ENCODE measurements around the gene RUNX1. TPM values are rescaled to one million over a fixed set of nuclear protein-coding genes. Genes with fewer than 3 reads are reported as not detected.

RUNX1 gene
- total RNA-seq, 1 experiment from 2014 or later = 95.4 TPM

GRCh38 chr21:35093514-35093913 is 44.4 kb upstream of the RUNX1 start:
- intact Hi-C loops (cut with micrococcal nuclease; ENCODE audit: unreplicated experiment) = no loop called here
- no peak for DNase-seq
- BruUV-seq (replicated peaks) = no TSS peak
- Mint-ChIP-seq H3K27me3 (ENCODE audit: unreplicated experiment) (no peaks in the 10 kb centered on the region), H3K4me1 (ENCODE audit: low read depth, unreplicated experiment) (peaks cover 1% of the 10 kb centered on the region), H3K36me3 (ENCODE audit: insufficient read depth, unreplicated experiment) (no peaks in the 10 kb centered on the region), H3K4me3 (ENCODE audit: low read depth, unreplicated experiment) (no peak overlapping the region), H3K27ac (ENCODE audit: unreplicated experiment) (no peak overlapping the region), H3K9me3 (ENCODE audit: low read depth, unreplicated experiment) (peaks cover 3% of the 10 kb centered on the region)
- CTCF ChIA-PET = no interaction called here
- TF ChIP-seq, protein P1, sequence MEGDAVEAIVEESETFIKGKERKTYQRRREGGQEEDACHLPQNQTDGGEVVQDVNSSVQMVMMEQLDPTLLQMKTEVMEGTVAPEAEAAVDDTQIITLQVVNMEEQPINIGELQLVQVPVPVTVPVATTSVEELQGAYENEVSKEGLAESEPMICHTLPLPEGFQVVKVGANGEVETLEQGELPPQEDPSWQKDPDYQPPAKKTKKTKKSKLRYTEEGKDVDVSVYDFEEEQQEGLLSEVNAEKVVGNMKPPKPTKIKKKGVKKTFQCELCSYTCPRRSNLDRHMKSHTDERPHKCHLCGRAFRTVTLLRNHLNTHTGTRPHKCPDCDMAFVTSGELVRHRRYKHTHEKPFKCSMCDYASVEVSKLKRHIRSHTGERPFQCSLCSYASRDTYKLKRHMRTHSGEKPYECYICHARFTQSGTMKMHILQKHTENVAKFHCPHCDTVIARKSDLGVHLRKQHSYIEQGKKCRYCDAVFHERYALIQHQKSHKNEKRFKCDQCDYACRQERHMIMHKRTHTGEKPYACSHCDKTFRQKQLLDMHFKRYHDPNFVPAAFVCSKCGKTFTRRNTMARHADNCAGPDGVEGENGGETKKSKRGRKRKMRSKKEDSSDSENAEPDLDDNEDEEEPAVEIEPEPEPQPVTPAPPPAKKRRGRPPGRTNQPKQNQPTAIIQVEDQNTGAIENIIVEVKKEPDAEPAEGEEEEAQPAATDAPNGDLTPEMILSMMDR (IDR thresholded peaks at IDR 0.05; ENCODE audit: unreplicated experiment) = no peak

DNA sequence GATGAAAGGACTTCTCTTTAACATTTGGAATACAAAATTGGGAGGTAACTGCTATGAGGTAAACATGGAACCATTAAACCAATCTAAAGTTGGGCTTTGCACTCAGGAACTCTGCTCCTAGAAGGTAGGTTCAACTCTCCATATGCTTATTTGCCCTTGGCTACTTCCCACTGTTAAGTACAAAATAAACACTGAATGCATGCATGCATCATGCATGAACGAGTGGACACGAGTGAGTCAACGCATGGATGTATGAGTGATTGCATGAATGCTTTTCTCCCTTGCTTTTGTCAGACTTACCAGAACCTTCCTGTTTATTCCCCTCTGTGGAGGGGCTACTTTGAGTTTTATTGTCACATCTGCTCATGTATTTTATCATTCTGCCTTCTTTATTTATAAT is 42.4 kb upstream of the RUNX1 start:
- no peak for DNase-seq
- CTCF ChIA-PET = no interaction called here
- Mint-ChIP-seq H3K27ac (ENCODE audit: unreplicated experiment) (no peak overlapping the region), H3K27me3 (ENCODE audit: unreplicated experiment) (no peaks in the 10 kb centered on the region), H3K9me3 (ENCODE audit: low read depth, unreplicated experiment) (peaks cover 3% of the 10 kb centered on the region), H3K36me3 (ENCODE audit: insufficient read depth, unreplicated experiment) (no peaks in the 10 kb centered on the region), H3K4me1 (ENCODE audit: low read depth, unreplicated experiment) (peaks cover 17% of the 10 kb centered on the region), H3K4me3 (ENCODE audit: low read depth, unreplicated experiment) (no peak overlapping the region)
- TF ChIP-seq, protein P1 (IDR thresholded peaks at IDR 0.05; ENCODE audit: unreplicated experiment) = no peak
- intact Hi-C loops (cut with micrococcal nuclease; ENCODE audit: unreplicated experiment) = no loop called here
- no TSS peak for BruUV-seq (replicated peaks)

GRCh38 chr21:35090403-35090802 is 41.3 kb upstream of the RUNX1 start:
- Mint-ChIP-seq H3K27ac (ENCODE audit: unreplicated experiment) (no peak overlapping the region), H3K36me3 (ENCODE audit: insufficient read depth, unreplicated experiment) (no peaks in the 10 kb centered on the region), H3K4me1 (ENCODE audit: low read depth, unreplicated experiment) (peaks cover 23% of the 10 kb centered on the region), H3K9me3 (ENCODE audit: low read depth, unreplicated experiment) (peaks cover 3% of the 10 kb centered on the region), H3K27me3 (ENCODE audit: unreplicated experiment) (no peaks in the 10 kb centered on the region), H3K4me3 (ENCODE audit: low read depth, unreplicated experiment) (no peak overlapping the region)
- DNase-seq = no peak
- CTCF ChIA-PET = no interaction called here
- TF ChIP-seq, protein P1 (IDR thresholded peaks at IDR 0.05; ENCODE audit: unreplicated experiment) = no peak
- intact Hi-C loops (cut with micrococcal nuclease; ENCODE audit: unreplicated experiment) = no loop called here
- BruUV-seq (replicated peaks) = no TSS peak

- no peak overlapping the region for H3K4me3 Mint-ChIP-seq (ENCODE audit: low read depth, unreplicated experiment)
- no TSS peak for BruUV-seq (replicated peaks)
- intact Hi-C loops (cut with micrococcal nuclease; ENCODE audit: unreplicated experiment) = no loop called here
Observed at GRCh38 chr21:35088319-35088771, 39.2 kb upstream of the RUNX1 start.

More at GRCh38 chr21:35088319-35088771, 39.2 kb upstream of the RUNX1 start:
- TF ChIP-seq, protein P1 (IDR thresholded peaks at IDR 0.05; ENCODE audit: unreplicated experiment) = no peak
- CTCF ChIA-PET = no interaction called here
- Mint-ChIP-seq H3K36me3 (ENCODE audit: insufficient read depth, unreplicated experiment) (no peaks in the 10 kb centered on the region), H3K9me3 (ENCODE audit: low read depth, unreplicated experiment) (peaks cover 4% of the 10 kb centered on the region), H3K27ac (ENCODE audit: unreplicated experiment) (no peak overlapping the region), H3K4me1 (ENCODE audit: low read depth, unreplicated experiment) (peaks cover 30% of the 10 kb centered on the region), H3K27me3 (ENCODE audit: unreplicated experiment) (no peaks in the 10 kb centered on the region)
- no peak for DNase-seq
